HEK293 (cell line): ENCODE data around the gene ZNF573.

Experiments
- GLIS1 ChIP-seq: fragments of 450-650 bp; formaldehyde crosslinking; IDR thresholded peaks from 2 replicates; pipeline ENCODE4 v1.5.1; 2016; ENCODE audit warnings: missing biosample characterization, missing genetic modification characterization
- GLIS2 ChIP-seq: fragments of 450-650 bp; formaldehyde crosslinking; IDR thresholded peaks from 2 replicates; pipeline ENCODE4 v1.5.1; 2016; ENCODE audit warnings: missing biosample characterization, missing genetic modification characterization
- KLF10 ChIP-seq: fragments of 450-650 bp; IDR thresholded peaks from 2 replicates; pipeline ENCODE4 v1.5.1; 2018; ENCODE audit warnings: missing biosample characterization, mild to moderate bottlenecking, missing genetic modification characterization
- MZF1 ChIP-seq: fragments of 450-650 bp; formaldehyde crosslinking; IDR thresholded peaks from 2 replicates; pipeline ENCODE4 v1.5.1; 2017; ENCODE audit warnings: missing biosample characterization, missing genetic modification characterization, borderline replicate concordance
- YY1 ChIP-seq: fragments of 450-650 bp; formaldehyde crosslinking; IDR thresholded peaks from 2 replicates; pipeline ENCODE4 v1.5.1; 2018; ENCODE audit warnings: missing biosample characterization, missing genetic modification characterization
- ZNF146 ChIP-seq: fragments of 450-650 bp; formaldehyde crosslinking; IDR thresholded peaks from 2 replicates; pipeline ENCODE4 v1.5.1; 2016; ENCODE audit warnings: missing biosample characterization, missing genetic modification characterization
- ZNF423 ChIP-seq: fragments of 450-650 bp; formaldehyde crosslinking; IDR thresholded peaks from 2 replicates; pipeline ENCODE4 v1.5.1; 2016; ENCODE audit warnings: missing biosample characterization, missing genetic modification characterization
- ZNF544 ChIP-seq: fragments of 450-650 bp; formaldehyde crosslinking; IDR thresholded peaks from 2 replicates; pipeline ENCODE4 v1.5.0; 2017; ENCODE audit warnings: missing biosample characterization, missing genetic modification characterization
- ZNF561 ChIP-seq: fragments of 450-650 bp; IDR thresholded peaks from 2 replicates; pipeline ENCODE4 v1.5.1; 2018; ENCODE audit warnings: missing biosample characterization, missing genetic modification characterization, borderline replicate concordance
- ZNF610 ChIP-seq: fragments of 450-650 bp; formaldehyde crosslinking; IDR thresholded peaks from 2 replicates; pipeline ENCODE4 v1.5.1; 2016; ENCODE audit warnings: missing biosample characterization, missing genetic modification characterization, borderline replicate concordance
- ZNF76 ChIP-seq: fragments of 450-650 bp; formaldehyde crosslinking; IDR thresholded peaks from 2 replicates; pipeline ENCODE4; 2016; ENCODE audit warnings: low read depth, missing biosample characterization, missing genetic modification characterization, borderline replicate concordance
- ZNF830 ChIP-seq: fragments of 450-650 bp; IDR thresholded peaks from 2 replicates; pipeline ENCODE4 v1.5.0; 2018; ENCODE audit warnings: missing biosample characterization, missing genetic modification characterization, low read depth, mild to moderate bottlenecking, moderate library complexity
- TF ChIP-seq, protein P1 (sequence below): fragments of 450-650 bp; formaldehyde crosslinking; IDR thresholded peaks from 2 replicates; pipeline ENCODE4 v1.5.1; 2016; ENCODE audit warnings: missing biosample characterization, missing genetic modification characterization
- TF ChIP-seq, protein P2 (sequence below): fragments of 450-650 bp; formaldehyde crosslinking; IDR thresholded peaks from 2 replicates; pipeline ENCODE4 v1.5.1; 2017; ENCODE audit warnings: missing biosample characterization, mild to moderate bottlenecking, missing genetic modification characterization, moderate library complexity

DNA sequence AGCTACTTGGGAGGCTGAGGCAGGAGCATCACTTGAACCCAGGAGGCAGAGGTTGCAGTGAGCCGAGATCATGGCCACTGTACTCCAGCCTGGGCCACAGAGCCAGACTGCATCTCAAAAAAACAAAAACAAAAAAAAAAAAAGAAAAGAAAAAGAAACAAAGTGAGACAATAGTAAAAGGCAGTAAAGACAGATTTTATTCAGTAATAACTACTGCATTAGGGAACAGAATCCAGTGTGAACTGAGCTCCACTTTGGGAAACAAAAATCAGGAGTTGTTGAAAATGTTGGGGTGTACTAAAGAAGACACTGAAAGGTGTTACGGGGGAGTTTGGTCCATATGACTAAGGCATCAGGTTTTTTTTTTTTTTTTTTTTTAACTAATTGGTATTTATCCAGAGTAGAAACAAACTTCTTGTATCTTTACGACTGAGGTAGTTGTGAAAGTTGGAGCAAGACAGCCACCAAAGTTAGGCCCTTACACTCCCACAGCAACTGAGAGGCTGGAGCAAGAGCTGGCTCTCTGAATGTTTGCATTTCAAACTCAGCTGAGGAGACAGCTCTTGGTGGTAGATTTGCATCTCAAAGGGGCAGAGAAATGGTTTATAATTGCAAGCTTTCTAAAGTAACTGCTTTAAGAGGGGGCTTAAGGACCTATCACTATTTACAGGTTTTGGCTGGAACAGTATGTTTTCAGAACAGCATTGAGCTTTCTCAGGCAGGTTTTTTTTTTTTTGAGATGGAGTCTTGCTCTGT, 84.1 kb downstream of the ZNF573 start:
- no peak for TF ChIP-seq MZF1 (tag by site-specific recombination)
- TF ChIP-seq KLF10 (tag by site-specific recombination): no peak
- TF ChIP-seq ZNF830 (tag by site-specific recombination): no peak
- TF ChIP-seq, protein P1, sequence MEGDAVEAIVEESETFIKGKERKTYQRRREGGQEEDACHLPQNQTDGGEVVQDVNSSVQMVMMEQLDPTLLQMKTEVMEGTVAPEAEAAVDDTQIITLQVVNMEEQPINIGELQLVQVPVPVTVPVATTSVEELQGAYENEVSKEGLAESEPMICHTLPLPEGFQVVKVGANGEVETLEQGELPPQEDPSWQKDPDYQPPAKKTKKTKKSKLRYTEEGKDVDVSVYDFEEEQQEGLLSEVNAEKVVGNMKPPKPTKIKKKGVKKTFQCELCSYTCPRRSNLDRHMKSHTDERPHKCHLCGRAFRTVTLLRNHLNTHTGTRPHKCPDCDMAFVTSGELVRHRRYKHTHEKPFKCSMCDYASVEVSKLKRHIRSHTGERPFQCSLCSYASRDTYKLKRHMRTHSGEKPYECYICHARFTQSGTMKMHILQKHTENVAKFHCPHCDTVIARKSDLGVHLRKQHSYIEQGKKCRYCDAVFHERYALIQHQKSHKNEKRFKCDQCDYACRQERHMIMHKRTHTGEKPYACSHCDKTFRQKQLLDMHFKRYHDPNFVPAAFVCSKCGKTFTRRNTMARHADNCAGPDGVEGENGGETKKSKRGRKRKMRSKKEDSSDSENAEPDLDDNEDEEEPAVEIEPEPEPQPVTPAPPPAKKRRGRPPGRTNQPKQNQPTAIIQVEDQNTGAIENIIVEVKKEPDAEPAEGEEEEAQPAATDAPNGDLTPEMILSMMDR (tag by site-specific recombination): no peak
- no peak for TF ChIP-seq ZNF423
- TF ChIP-seq ZNF544 (tag by site-specific recombination): no peak
- TF ChIP-seq, protein P2, sequence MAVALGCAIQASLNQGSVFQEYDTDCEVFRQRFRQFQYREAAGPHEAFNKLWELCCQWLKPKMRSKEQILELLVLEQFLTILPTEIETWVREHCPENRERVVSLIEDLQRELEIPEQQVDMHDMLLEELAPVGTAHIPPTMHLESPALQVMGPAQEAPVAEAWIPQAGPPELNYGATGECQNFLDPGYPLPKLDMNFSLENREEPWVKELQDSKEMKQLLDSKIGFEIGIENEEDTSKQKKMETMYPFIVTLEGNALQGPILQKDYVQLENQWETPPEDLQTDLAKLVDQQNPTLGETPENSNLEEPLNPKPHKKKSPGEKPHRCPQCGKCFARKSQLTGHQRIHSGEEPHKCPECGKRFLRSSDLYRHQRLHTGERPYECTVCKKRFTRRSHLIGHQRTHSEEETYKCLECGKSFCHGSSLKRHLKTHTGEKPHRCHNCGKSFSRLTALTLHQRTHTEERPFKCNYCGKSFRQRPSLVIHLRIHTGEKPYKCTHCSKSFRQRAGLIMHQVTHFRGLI (tag by site-specific recombination): no peak
- no peak for TF ChIP-seq ZNF561 (tag by site-specific recombination)
- no peak for TF ChIP-seq ZNF76 (tag by site-specific recombination)
- no peak for TF ChIP-seq ZNF146
- no peak for TF ChIP-seq ZNF610 (tag by site-specific recombination)
- TF ChIP-seq GLIS1 (tag by site-specific recombination): no peak
- no peak for TF ChIP-seq YY1 (tag by site-specific recombination)
- TF ChIP-seq GLIS2: no peak
